Measurements from ENCODE around the gene SPO11.

The SPO11 gene

GRCh38 chr20:57387463-57387862, 57.9 kb downstream of the SPO11 start:
- no peak overlapping the region for H3K27ac ChIP-seq
- DNase-seq (ENCODE audit: low spot score) = no peak
- no peak for TF ChIP-seq CTCF (IDR thresholded peaks at IDR 0.05)

GRCh38 chr20:57387945-57388371, 58.4 kb downstream of the SPO11 start:
- TF ChIP-seq CTCF (IDR thresholded peaks at IDR 0.05) = no peak
- H3K27ac ChIP-seq = no peak overlapping the region
- H3K4me3 ChIP-seq = no peak overlapping the region
- DNase-seq (ENCODE audit: low spot score) = no peak

More at GRCh38 chr20:57387463-57387862, 57.9 kb downstream of the SPO11 start:
- no peak overlapping the region for H3K4me3 ChIP-seq

DNA sequence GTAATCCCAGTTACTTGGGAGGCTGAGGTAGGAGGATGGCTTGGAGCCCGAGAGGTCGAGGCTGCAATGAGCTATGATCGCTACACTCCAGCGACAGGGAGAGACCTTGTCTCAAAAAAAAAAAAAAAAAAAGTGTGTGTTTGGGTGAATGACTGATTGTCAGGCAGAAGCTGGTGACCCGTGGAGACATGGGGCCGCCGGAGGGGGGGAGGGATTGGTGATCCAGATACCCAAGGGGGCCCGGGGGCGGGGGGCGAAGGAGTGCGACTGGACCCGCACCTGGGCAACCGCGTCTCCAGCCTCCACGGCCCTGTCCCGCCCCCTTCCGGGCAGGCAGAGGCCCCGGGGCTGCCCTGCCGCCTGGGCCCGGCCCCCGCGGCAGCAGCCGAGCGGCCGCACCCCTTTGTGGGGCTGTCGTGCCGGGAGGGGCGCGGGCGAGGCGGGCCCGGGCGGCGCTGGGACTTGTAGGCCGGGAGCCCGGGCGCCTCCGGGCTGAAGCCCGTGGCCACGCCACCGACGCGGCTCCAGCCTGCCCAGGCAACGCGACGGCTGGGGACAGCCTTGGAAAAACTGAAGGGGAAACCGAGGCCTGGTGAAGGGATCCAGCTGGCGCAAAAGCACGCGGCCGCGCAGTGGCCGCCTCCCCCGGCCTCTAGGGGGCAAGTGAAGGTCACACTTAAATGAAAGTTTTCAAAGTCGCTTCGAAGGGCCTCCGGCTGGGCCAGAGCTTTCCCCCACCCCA, 59.5 kb downstream of the SPO11 start:
- Histone ChIP-seq H3K27ac (peak overlapping the region; percentile 68 to 76), H3K4me3 (peak overlapping the region; percentile 61)
- TF ChIP-seq CTCF (IDR thresholded peaks at IDR 0.05) = no peak
- peak; percentile 85 for DNase-seq (ENCODE audit: low spot score)

- no peak for DNase-seq (ENCODE audit: low spot score)
- TF ChIP-seq CTCF (IDR thresholded peaks at IDR 0.05) = no peak
- H3K27ac ChIP-seq = peak overlapping the region; percentile 68 to 76
Measured at GRCh38 chr20:57389695-57390603, 60.3 kb downstream of the SPO11 start.

GRCh38 chr20:57390604-57391438, 61.2 kb downstream of the SPO11 start, which contains the start of gene RBM38:
Gene RBM38 (plus strand): TSS chr20:57391396. CDS start chr20:57391582, 186 bp downstream.
- Histone ChIP-seq H3K27ac (peak within 1 kb of the TSS; percentile 77 to 81), H3K4me3 (peak within 1 kb of the TSS; percentile 77)
- TF ChIP-seq CTCF (IDR thresholded peaks at IDR 0.05) = no peak
- no peak for DNase-seq (ENCODE audit: low spot score)

More at GRCh38 chr20:57389695-57390603, 60.3 kb downstream of the SPO11 start:
- peak overlapping the region; percentile 61 for H3K4me3 ChIP-seq

DNA sequence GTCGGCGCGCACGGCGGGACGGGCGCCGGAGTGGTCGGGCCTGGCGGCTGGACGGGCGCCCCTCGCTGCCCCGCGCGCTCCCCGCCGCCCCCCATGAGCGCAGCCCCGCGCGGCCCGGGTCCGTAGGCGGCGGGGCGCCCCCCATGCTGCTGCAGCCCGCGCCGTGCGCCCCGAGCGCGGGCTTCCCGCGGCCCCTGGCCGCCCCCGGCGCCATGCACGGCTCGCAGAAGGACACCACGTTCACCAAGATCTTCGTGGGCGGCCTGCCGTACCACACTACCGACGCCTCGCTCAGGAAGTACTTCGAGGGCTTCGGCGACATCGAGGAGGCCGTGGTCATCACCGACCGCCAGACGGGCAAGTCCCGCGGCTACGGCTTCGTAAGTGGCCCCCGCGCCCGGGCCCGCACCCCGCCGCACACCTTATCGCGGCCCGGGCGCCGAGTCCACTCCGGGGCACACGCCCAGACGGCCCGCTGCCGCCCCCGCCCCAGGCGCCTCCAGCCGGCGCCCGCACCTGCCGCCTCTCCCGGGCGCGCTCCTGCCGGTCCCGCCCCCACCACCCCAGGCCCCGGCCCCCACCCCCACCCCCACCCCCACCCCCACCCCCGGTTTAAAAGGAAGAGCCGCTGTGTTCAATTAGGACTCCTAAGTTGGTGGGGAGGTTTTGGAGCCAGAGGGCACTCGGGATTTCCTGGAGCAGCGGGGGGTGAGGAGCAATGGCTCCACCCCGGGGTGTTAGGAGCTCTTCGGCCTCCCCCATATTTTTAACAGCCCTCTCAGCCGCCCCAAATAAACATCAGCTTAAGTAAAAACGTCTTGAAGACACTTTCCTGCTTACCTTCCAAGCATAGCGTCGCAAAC, 62.1 kb downstream of the SPO11 start:
- no peak for TF ChIP-seq CTCF (IDR thresholded peaks at IDR 0.05)
- DNase-seq (ENCODE audit: low spot score) = no peak
- H3K27ac ChIP-seq = peak overlapping the region; percentile 77 to 81
- peak overlapping the region; percentile 77 for H3K4me3 ChIP-seq

Data from coronary artery (tissue), 2 donors.